ENCODE measurements around the gene TST.
A peak's percentile ranks its signal among the peaks of the same experiment; 100 is the strongest.

The TST gene

GRCh38 chr22:36979016-36979910 is 40.0 kb downstream of the TST start:
- DNase-seq: no peak

- DNase-seq: peak; percentile 96
These were observed 41.1 kb downstream of the TST start for GRCh38 chr22:36977947-36978660.

DNA sequence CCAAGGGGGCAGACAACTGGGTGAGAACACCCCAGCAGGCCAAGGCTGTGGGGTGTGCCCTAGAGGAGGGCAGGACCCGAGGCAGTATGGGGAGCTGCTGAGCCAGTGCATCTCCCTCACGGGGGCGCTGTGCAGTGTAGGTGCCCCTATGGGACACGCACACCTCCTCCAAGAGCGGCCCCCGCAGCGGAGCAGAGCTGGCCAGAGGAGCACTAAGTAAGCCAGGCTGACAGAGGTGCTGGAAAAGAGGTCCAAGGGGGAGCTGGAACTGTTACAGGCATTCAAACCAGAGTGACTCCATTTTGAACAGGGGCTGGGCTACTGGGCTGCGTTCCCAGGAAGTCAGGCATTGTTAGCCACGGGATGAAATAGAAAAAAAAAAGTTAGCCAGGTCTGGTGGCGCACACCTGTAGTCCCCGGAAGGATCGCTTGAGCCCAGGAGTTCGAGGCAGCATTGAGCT is 41.8 kb downstream of the TST start:
- peak; percentile 88 for DNase-seq

- DNase-seq: no peak
These were observed 42.6 kb downstream of the TST start for GRCh38 chr22:36976606-36977005.

GRCh38 chr22:36971341-36972125 is 47.7 kb downstream of the TST start:
- DNase-seq: no peak

DNA sequence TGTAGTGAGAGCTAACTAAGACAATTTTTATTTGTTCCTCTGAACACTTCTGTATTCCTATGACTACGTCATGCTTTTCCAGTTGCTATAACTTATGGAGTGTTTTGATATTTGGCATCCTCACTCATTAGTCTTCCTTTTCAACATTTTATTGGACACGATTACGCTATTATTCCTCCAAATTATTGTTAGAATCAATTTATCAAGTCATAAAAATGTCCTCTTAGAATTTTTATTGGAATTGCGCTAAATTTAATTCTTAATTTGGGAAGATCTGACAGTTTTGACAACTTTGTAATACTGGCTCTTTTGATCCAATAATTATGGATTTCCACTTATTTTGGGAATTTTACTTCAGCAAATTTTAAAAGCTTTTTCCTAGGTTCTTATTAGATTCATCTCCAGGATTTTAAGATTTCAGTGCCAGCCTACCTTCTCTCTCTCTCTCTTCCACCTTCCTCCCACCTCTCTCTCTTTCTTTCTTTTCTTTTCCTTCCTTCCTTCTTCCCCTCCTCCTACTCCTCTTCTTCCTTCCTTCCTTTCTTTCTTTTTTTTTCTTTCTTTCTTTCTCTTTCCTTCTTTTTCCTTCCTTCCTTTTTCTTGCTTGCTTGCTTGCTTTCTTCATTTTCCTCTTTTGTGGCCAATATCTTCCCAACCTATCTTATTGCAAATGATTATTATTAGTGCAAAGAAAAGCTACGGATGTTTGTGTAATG is 50.8 kb downstream of the TST start:
- no peak for DNase-seq

DNA sequence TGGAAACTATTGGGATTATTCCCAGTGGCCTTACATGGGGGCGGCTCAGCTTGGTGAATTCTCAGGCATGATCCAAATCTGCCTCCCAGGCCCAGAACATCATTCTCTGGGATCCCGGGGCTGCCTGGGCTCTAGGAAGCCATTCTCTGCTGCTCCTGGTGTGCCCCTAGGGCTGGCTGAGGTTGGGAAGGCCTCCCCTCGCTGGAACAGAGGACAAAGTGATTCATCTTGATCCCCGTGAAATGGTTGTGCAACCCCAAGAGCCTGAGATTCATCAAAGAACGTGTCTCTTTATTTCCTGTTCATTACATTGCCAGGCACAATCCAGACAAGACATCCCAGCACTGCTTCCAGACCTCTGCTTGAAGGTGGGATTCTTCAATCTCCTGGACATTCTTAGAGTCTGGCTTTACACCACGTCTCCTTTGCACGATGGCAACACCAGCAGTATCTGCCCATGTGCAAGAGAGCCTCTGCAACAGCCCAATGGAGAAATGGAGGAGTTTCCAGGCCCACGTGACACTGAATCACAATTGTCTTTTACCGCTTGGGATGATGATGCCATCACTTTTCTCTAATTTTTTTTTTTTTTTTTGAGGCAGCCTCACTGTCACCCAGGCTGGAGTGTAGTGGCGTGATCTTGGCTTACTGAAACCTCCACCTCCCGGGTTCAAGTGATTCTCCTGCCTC is 52.3 kb downstream of the TST start:
- no peak for DNase-seq

DNA sequence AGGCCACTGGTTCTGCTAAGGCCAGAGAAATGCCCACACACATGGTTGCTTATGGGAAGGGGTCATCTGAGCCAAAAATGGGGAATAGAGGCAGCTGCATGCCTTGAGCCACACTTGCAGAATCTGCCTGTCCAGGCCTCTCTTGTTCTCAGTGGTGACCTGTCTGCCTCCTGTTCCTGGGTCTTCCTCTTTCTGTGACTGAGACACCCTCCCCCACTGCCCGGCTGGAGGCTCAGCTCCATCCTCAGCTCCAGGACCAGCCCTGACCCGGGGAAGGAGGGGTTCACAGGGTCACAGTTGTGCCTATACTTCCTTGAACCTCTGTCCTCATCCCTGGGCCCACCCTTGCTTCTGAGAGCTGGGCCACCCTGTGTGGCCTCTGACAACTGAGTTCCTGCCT is 53.6 kb downstream of the TST start:
- no peak for DNase-seq

GRCh38 chr22:36964106-36964505 is 55.1 kb downstream of the TST start:
- no peak for DNase-seq

GRCh38 chr22:36963302-36963701 is 55.9 kb downstream of the TST start:
- no peak for DNase-seq

DNA sequence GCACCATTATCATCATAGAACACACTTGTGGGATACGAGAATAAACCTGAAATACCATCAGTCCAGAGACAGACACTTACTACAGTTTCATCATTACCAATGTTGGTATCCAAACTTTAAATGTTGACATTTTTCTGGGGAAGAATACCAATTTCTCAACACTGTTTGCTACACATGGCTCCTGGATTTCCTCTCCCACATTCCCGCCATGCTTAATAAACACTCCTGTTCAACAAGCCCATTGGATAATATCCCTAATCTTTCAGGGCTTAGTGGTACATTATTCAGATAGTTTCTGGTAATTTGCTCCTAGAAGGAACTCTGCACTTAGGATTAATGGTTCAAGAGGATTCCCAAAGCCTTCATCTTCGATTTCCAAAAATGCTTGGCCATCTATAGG is 57.6 kb downstream of the TST start:
- DNase-seq: no peak

All from CD4-positive, alpha-beta T cell treated with Interleukin-17A for 4 hours (primary cell).